ENCODE results near the gene HBB.
A peak's percentile ranks its signal among the peaks of the same experiment; 100 is the strongest.

HBB gene

GRCh38 chr11:5246772-5247471 is 20.1 kb upstream of the HBB start:
- peak; percentile 81 for DNase-seq

DNA sequence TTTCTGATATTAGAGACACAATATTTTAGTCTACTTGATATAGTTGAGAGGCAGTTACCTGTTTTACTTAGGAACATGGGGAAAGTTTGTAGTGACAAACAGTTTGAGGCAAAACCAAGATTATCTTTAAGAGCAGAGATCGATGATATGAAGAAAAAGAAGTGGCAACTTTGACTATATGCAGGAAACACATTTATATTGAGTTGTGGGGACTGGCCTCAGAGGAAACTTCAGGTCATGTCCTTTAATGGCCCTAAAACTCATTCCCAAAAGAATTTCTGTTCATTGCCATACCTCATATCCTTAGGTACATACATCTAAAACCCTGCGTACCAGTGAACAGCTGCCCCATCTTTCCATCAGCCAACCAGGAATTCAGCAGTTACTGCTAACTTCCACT is 18.3 kb upstream of the HBB start:
- DNase-seq: peak; percentile 61

- peak; percentile 51 for DNase-seq
These were observed 16.9 kb upstream of the HBB start for GRCh38 chr11:5243816-5244180.

DNA sequence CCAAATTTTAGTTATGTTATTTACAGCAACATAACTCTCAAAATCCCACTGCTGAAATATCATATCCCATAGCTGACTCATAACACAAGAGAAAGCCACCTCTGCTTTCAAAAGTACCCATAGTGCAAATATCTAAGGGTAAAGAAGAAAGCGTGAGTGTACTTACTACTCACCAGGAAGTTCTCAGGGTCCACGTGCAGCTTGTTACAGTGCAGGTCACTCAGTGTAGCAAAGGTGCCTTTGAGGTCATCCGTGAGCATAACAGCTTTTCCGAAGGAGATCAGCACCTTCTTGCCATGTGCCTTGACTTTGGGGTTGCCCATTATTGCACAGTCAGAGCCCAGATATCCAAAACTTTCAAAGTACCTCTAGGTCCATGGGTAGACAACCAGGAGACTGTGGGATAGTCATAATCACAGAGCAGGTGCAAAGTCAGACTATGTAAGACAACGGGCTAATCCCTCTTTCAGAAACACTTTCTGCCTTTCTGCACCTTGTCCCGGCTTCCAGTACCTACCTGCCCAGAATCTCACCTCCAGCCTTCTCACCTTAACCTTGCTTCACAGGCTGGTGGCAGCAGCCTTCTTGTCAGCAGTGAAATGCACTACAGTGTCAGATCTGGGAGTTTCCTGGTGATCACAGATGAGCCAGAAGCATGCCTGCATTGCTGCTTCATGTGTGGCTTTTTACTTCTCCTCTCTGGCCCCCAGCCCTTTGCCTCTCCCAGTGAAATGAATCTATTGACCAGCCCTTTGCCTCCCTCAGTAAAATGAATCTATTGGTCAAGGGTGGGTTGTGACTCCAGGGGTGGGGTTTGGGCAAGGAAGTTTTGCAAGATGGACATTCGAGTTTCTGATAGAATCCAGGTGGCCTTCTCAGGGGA is 16.3 kb upstream of the HBB start:
- peak; percentile 57 for DNase-seq

GRCh38 chr11:5242208-5242607 is 15.3 kb upstream of the HBB start:
- DNase-seq: peak; percentile 49

- DNase-seq: no peak
These were observed 14.6 kb upstream of the HBB start for GRCh38 chr11:5241458-5241857.

GRCh38 chr11:5240458-5240857 is 13.6 kb upstream of the HBB start:
- no peak for DNase-seq

DNA sequence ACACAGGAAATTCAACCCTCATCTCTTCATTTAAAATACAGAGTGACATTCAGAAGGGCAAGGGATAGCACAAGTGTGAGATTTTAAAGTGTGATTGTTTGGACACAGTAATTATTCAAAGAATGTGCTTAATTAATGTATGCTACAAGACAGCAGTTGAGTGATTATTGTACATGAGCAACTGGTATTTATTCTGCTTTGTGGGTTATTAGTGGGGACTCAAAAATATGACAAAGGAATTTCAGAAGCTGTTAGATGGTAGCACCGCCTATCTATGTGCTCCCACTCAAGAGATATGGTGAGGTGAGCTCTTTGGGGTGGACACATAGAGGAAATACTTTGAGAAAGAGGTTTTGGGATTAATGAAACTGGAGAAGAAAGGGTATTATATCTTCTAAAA is 13.2 kb upstream of the HBB start:
- DNase-seq: no peak

DNA sequence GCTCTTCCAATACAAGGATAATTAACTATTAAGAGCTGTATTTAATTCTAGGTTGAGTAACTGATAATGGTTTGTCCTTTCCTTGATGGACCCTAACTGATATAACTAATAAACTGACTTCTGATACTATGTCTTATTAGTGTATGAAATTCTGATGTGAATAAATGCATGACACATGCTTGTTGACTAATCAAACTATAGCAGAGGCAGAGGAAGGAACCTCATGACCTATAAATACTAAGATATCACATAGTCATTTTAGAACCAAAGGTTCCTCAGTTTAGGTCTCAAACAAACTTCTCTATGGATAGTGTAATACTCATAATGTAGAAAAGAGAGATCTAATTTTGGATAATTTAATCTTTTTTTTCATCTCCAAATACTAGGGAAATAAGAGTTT is 12.2 kb upstream of the HBB start:
- DNase-seq: no peak

DNA sequence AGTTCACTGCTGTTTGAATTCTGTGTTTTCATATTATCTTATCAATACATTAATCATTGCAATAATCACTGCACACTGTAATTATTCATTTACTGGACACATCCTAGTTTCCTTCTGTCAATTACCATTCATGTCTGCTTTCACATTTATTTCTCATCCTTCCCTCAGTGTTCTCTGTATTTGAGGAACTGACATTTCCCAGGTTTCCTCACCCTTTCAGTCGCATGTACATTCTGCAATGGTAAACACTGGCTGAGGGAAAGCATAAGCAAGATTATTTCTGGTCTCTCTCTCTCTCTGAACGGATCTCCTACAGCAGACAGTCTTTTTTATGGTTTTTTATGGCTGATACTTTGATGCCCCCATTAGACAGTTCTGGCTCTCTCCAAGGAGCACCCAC is 11.6 kb upstream of the HBB start:
- DNase-seq: peak; percentile 32

- no peak for DNase-seq
These were observed 10.5 kb upstream of the HBB start for GRCh38 chr11:5237420-5237819.

DNA sequence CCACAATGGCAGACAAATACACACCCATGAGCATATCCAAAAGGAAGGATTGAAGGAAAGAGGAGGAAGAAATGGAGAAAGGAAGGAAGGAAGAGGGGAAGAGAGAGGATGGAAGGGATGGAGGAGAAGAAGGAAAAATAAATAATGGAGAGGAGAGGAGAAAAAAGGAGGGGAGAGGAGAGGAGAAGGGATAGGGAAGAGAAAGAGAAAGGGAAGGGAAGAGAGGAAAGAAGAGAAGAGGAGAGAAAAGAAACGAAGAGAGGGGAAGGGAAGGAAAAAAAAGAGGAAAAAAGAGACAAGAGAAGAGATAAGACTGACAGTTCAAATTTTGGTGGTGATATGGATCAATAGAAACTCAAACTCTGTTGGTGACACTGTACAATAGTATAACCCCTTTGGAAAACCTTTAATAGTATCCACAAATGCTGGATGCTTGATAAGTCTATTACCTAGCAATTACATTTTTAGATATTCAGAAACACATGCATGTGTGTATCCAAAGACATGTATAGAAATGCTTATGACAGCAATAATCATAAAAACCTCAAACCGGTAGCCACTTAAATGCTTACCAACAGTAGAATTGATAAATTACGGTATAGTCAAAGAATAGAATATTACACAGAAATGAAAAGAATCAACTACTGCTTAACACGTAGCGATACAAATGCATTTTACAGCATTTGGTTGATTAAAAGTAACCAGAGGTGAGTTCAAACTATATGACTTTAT is 8.7 kb upstream of the HBB start:
- no peak for DNase-seq

GRCh38 chr11:5234381-5234834 is 7.5 kb upstream of the HBB start, which contains the start of gene HBD:
HBD (minus strand) TSS chr11:5234483; CDS start chr11:5234433, 50 bp downstream.
- DNase-seq: peak; percentile 94

DNA sequence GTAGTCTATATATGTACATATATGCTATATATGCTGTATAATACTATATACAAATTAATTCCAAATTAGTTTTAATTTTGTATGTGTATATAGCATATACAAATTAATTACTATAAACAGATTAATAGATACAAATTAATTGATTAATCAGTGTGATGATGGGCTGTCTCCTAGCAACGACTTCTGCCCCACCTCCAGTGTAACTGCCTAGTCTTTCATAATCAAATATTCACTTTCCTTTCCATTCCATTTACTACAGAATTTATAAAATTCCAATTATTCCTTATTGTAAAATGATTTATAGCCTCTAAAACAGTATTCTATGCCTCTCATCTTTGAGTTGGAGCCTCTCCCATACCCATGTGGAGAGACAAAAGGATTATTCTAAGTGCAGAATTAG is 6.4 kb upstream of the HBB start:
- DNase-seq: no peak

DNA sequence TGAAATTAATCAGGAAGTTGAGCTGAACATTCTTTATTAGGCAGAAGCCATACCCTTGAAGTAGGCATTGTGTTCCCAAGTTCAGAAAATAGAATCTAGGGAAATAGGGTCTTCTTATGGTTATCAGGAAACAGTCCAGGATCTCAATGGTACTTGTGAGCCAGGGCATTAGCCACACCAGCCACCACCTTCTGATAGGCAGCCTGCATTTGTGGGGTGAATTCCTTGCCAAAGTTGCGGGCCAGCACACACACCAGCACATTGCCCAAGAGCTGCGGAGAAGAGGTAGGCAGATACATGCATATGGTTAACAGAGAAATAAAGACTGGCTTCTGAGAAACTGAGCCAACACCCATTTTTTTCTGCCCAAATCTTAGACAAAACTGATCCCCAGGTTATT is 6.0 kb upstream of the HBB start:
- no peak for DNase-seq

GRCh38 chr11:5232176-5232575 is 5.3 kb upstream of the HBB start:
- peak; percentile 40 for DNase-seq

GRCh38 chr11:5231111-5231510 is 4.2 kb upstream of the HBB start:
- no peak for DNase-seq

DNA sequence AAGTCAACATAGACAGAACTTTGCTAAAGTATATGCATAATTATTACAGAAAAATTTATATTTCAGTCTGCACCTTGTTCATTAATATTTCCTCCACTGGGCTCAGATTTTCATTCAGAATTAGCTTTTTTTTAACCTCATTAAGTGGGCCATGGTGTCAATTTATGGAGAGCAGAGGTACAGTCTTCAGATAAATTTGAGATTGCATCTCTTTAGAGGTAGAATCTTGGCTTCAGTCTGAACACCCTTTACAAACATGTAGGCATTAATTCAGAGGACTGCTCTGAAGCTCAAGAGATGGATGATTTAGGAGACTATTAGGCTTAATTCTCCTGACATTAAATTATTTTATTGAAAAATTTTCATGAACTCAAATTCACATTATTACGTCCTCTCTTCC is 3.4 kb upstream of the HBB start:
- no peak for DNase-seq

DNA sequence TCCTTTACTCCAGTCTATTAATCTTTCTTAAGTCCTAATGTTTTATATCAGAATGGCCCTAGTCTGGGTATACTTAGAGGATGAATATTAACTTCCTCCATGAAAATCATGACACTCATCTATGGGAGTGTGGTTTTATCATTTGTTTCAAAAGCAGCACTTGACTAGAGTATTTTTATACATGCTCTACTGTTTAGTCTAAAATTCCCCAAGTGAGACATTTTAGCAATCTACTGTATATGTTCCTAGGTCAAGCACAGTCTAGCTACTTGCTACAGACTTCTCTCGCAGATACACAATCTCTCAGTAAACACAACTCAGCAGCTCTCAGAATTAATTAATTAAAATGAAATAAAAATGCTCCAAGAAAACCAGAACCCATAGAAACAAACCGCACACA is 2.9 kb upstream of the HBB start:
- DNase-seq: no peak

DNA sequence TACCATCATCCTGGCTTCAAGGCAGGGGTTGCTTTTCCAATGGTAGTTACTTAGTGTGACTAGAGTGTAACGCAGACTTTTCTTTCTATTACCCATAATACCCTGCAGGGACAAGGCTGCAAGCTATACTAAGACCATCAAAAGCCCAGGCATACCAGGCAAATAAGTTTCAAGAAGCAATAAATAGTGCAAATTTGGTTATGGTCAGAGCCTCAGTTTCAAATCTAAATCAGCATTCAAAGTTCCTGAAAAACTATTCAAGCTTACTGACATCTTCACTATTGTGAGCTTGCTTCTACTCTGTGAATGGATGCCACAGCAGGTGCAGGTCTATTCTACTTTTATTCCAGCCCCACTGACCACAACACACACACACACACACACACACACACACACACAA is 2.5 kb upstream of the HBB start:
- no peak for DNase-seq

- no peak for DNase-seq
These were observed 1.3 kb upstream of the HBB start for GRCh38 chr11:5228124-5228523.

- no peak for DNase-seq
These were observed 810 bp upstream of the HBB start for GRCh38 chr11:5227681-5228080.

DNA sequence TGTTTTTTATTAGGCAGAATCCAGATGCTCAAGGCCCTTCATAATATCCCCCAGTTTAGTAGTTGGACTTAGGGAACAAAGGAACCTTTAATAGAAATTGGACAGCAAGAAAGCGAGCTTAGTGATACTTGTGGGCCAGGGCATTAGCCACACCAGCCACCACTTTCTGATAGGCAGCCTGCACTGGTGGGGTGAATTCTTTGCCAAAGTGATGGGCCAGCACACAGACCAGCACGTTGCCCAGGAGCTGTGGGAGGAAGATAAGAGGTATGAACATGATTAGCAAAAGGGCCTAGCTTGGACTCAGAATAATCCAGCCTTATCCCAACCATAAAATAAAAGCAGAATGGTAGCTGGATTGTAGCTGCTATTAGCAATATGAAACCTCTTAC is 1.4 kb downstream of the HBB start:
- peak; percentile 40 for DNase-seq

Measured in OCI-M1 (cell line).